Ishikawa (cell line): ENCODE results near the gene COX4I1.

Experiments used
- EGR1 ChIP-seq: IDR thresholded peaks from 2 replicates; pipeline ENCODE4 v1.6.1; 2012
- EP300 ChIP-seq: IDR thresholded peaks from 2 replicates; pipeline ENCODE4 v1.6.1; 2012; ENCODE audit warnings: borderline replicate concordance
- MAX ChIP-seq: IDR thresholded peaks from 2 replicates; pipeline ENCODE4 v1.6.1; 2012
- RAD21 ChIP-seq: IDR thresholded peaks from 2 replicates; pipeline ENCODE4 v1.6.1; 2012; ENCODE audit warnings: low read depth
- TCF12 ChIP-seq: IDR thresholded peaks from 2 replicates; pipeline ENCODE4 v1.6.1; 2012; ENCODE audit warnings: low read depth
- USF1 ChIP-seq: IDR thresholded peaks from 2 replicates; pipeline ENCODE4 v1.6.1; 2012

- TF ChIP-seq EP300 (no peak), TCF12 (no peak), MAX (no peak), RAD21 (no peak), EGR1 (no peak), USF1 (no peak)
These were observed 35.9 kb upstream of the COX4I1 start for GRCh38 chr16:85763616-85764015.
